AG09309 (cell line): ENCODE results near the gene UBE2O.

Experiments used
- DNase-seq: peaks from one replicate; pipeline ENCODE4 v3.0.0-alpha.2; 2010; ENCODE audit warnings: low read depth
- H3K4me3 ChIP-seq: 2 replicates; pipeline ENCODE4 v1.5.1; 2011; ENCODE audit warnings: mild to moderate bottlenecking, low read depth, low read length, moderate library complexity; ENCODE audit not compliant: control insufficient read depth
- CTCF ChIP-seq: IDR thresholded peaks from 2 replicates; pipeline ENCODE4 v1.5.1; 2011; ENCODE audit warnings: mild to moderate bottlenecking, low read depth, low read length, inconsistent platforms; ENCODE audit not compliant: insufficient read depth, control insufficient read depth; ENCODE audit errors: missing control alignments

Gene UBE2O

DNA sequence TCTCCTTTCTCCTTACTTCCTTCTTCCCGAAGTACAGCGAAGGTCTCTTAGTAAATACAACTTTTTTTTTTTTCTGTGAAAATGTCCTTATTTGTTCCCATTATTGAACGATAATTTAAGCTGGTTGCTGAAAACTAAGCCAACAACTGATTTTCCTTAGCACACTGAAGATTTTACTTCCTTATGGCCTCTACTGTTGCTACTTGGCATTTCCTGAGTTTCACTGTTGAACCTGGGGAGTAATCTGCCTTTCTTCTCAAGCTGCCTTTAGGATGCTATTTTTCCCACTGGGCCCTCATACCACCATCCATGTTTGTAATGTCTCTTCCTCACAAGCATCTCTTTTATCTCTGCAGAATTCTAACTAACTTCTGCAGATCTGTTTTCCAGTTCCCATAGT is 26.1 kb downstream of the UBE2O start:
- no peak for TF ChIP-seq CTCF
- H3K4me3 ChIP-seq: no peak overlapping the region
- no peak for DNase-seq

DNA sequence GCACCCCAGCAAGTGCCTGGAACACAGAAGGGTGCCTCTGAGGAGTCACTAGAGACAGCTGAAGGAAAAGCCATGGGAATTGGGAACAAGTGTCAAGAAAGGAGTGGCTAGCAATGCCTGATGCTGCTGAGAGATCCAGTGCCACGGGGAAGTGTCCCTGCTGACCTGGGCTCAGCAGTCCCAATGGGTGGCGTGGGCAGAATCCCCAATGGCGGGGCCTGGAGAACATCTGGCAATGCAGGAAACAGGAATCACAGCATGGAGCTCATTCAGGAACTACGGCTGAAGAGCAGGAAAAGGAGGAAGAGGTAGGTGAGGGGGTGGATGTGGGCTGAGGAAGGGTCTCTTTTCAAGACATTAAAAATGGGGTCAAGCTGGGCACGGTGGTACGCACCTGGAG is 30.1 kb downstream of the UBE2O start:
- TF ChIP-seq CTCF: no peak
- no peak overlapping the region for H3K4me3 ChIP-seq
- no peak for DNase-seq

DNA sequence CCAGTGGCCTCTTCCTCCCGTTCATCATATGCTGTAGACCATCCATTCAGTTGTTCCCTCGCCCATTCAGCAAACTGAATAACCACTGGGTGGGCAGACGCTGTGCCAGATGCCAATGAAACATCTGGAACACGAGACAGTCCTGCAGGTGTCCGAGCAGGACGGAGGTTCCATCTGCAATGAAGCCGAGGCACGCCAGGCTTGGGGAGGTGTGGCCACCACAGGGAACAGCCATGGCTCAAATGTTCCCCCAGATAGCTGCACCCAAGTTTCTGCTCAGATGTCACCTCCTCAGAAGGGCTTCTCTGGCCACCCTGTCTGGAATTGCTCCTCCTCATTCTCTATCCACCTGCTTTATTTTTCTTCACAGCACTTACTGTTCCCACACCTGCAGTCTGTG is 30.5 kb downstream of the UBE2O start:
- no peak for TF ChIP-seq CTCF

GRCh38 chr17:76421044-76421407 is 31.9 kb downstream of the UBE2O start:
- no peak for DNase-seq
- TF ChIP-seq CTCF: no peak
- no peak overlapping the region for H3K4me3 ChIP-seq

More for the DNA sequence above, 30.5 kb downstream of the UBE2O start:
- no peak for DNase-seq
- H3K4me3 ChIP-seq: no peak overlapping the region

- no peak overlapping the region for H3K4me3 ChIP-seq
- DNase-seq: no peak
- no peak for TF ChIP-seq CTCF
These were observed 32.5 kb downstream of the UBE2O start for GRCh38 chr17:76420356-76421043.

DNA sequence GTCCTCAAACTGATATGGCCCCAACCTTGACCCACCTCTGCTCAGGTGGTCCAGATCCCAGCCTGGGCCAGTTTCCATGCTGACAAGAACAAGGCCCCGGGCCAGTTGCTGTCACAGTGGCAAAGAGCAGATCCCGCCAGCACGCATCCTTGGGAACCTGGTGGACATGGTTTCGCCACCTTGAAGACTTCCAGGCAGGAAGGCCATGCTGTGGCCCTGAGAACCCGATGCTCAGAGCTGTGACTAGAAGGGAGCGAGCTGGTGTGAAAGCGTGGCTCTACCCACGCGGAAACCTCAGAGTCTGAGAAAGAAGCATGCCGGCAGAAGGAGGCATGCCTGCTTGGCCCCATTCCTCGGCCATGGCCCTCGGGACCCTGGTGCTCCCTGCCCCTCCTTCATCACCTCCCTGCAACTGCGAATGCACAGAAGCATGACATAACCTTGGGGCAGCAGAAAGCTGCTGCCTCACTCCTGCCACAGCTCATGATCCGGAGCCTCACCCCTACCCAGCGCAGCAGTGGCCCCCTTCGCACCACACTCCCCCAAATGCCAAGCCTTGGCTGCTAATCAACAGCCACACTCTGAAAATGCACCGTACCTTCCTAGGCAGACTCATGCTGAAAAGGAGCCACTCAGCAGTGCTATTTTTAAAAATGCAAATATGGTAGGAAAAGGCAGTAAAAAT is 33.2 kb downstream of the UBE2O start:
- no peak overlapping the region for H3K4me3 ChIP-seq
- no peak for DNase-seq
- TF ChIP-seq CTCF: no peak
